ENCODE results near the gene BICRA. TPM values are rescaled to one million over a fixed set of nuclear protein-coding genes. Genes with fewer than 3 reads are reported as not detected.

BICRA gene
- total RNA-seq, 2 donors from 2014 or later = 17.0 to 17.9 TPM

GRCh38 chr19:47649588-47649987 lies 40.7 kb downstream of the BICRA start:
- DNase-seq (no peak), ATAC-seq (replicated peaks in 1 of 2) (no peak)
- Mint-ChIP-seq H3K36me3 (ENCODE audit: insufficient read depth in 2 of 2) (peaks cover 4 to 14% of the 10 kb centered on the region in 2 donors), H3K4me1 (ENCODE audit: low read depth) (peaks cover 18% of the 10 kb centered on the region), H3K27ac (no peak overlapping the region), H3K27me3 (ENCODE audit: low read depth) (no peaks in the 10 kb centered on the region), H3K9me3 (no peaks in the 10 kb centered on the region), H3K4me3 (no peak overlapping the region)

GRCh38 chr19:47650700-47651099 lies 41.8 kb downstream of the BICRA start:
- peaks cover 11% of the 10 kb centered on the region for H3K4me1 Mint-ChIP-seq (ENCODE audit: low read depth)
- no peak overlapping the region for H3K4me3 Mint-ChIP-seq
- no peaks in the 10 kb centered on the region for H3K27me3 Mint-ChIP-seq (ENCODE audit: low read depth)
- H3K9me3 Mint-ChIP-seq = no peaks in the 10 kb centered on the region
- ATAC-seq (replicated peaks in 1 of 2) (no peak), DNase-seq (no peak)
- peaks cover 4 to 13% of the 10 kb centered on the region in 2 donors for H3K36me3 Mint-ChIP-seq (ENCODE audit: insufficient read depth in 2 of 2)
- no peak overlapping the region for H3K27ac Mint-ChIP-seq

DNA sequence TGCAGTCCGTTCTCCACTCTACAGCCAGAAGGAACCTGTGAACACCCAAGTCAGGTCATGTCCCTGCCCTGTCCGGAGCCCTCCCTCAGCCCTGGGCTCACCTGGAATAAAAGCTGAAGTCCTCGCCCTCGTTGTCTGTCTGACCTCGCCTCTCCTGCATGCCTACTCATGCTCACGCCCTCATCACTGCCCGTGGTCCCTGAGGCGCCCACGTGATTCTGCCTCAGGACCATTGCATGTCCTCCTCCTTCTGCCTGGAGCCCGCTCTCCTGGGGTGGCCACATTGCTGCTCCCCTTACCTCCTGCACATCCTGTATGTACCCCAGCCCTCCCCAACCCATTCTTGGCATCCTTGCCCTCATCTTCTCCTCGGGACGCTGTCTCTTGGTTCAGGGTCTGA lies 42.2 kb downstream of the BICRA start:
- Mint-ChIP-seq H3K4me3 (no peak overlapping the region), H3K9me3 (no peaks in the 10 kb centered on the region), H3K4me1 (ENCODE audit: low read depth) (peaks cover 11% of the 10 kb centered on the region), H3K27ac (peak overlapping the region; percentile 3), H3K27me3 (ENCODE audit: low read depth) (no peaks in the 10 kb centered on the region), H3K36me3 (ENCODE audit: insufficient read depth in 2 of 2) (peaks cover 4 to 11% of the 10 kb centered on the region in 2 donors)
- ATAC-seq (replicated peaks in 1 of 2) = no peak
- DNase-seq = no peak

DNA sequence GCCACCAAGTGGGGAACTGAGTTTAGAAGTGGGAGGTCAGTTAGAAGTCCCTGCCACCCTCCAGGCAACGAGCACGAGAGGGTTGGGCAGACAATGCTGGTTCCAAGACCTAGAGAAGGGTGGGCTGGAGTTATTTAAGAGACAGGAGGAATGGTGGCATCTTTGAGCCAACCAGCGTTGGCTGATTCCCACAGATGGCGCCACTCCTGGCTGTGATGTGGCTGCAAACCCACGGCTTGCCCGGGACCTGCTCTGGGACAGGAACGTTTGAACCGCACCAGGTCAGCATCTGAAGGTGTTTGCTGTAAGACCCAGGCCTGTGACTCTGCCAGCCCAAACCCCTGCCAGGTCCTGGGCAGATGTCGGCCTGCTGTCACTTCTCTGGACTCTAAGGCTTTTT lies 42.8 kb downstream of the BICRA start:
- peaks cover 11% of the 10 kb centered on the region for H3K4me1 Mint-ChIP-seq (ENCODE audit: low read depth)
- ATAC-seq (replicated peaks in 1 of 2) (no peak), DNase-seq (no peak)
- H3K27ac Mint-ChIP-seq = no peak overlapping the region
- H3K9me3 Mint-ChIP-seq = no peaks in the 10 kb centered on the region
- no peaks in the 10 kb centered on the region for H3K27me3 Mint-ChIP-seq (ENCODE audit: low read depth)
- peaks cover 3 to 9% of the 10 kb centered on the region in 2 donors for H3K36me3 Mint-ChIP-seq (ENCODE audit: insufficient read depth in 2 of 2)
- no peak overlapping the region for H3K4me3 Mint-ChIP-seq

- Mint-ChIP-seq H3K27me3 (ENCODE audit: low read depth) (no peaks in the 10 kb centered on the region), H3K4me3 (no peak overlapping the region), H3K27ac (peak overlapping the region; percentile 14), H3K36me3 (ENCODE audit: insufficient read depth in 2 of 2) (peaks cover 0 to 5% of the 10 kb centered on the region in 2 donors), H3K4me1 (ENCODE audit: low read depth) (peaks cover 11% of the 10 kb centered on the region), H3K9me3 (no peaks in the 10 kb centered on the region)
- DNase-seq (no peak), ATAC-seq (replicated peaks in 1 of 2) (no peak)
Measured at GRCh38 chr19:47652285-47652684, 43.4 kb downstream of the BICRA start.

DNA sequence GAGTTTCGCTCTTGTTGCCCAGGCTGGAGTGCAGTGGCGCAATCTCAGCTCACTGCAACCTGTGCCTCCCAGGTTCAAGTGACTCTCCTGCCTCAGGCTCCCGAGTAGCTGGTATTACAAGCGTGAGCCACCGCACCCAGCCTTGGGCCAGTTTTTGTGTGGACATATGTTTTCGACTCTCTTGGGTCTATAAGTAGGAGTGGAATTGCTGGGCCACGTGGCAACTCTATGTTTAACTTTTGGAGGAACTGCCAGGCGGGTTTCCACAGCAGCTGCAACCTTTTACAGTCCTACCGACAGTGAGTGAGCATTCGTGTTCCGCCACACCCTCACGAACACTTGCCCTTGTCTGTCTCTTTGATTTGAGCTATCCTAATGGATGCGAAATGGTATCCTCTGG lies 44.9 kb downstream of the BICRA start:
- Mint-ChIP-seq H3K27ac (no peak overlapping the region), H3K4me3 (no peak overlapping the region), H3K9me3 (no peaks in the 10 kb centered on the region), H3K27me3 (ENCODE audit: low read depth) (no peaks in the 10 kb centered on the region), H3K36me3 (ENCODE audit: insufficient read depth in 2 of 2) (peaks cover 0 to 3% of the 10 kb centered on the region in 2 donors), H3K4me1 (ENCODE audit: low read depth) (no peaks in the 10 kb centered on the region)
- ATAC-seq (replicated peaks in 1 of 2) (no peak), DNase-seq (no peak)

- Mint-ChIP-seq H3K36me3 (ENCODE audit: insufficient read depth in 2 of 2) (peaks cover 0 to 3% of the 10 kb centered on the region in 2 donors), H3K27ac (no peak overlapping the region), H3K4me1 (ENCODE audit: low read depth) (peaks cover 5% of the 10 kb centered on the region), H3K4me3 (no peak overlapping the region), H3K9me3 (no peaks in the 10 kb centered on the region), H3K27me3 (ENCODE audit: low read depth) (no peaks in the 10 kb centered on the region)
- ATAC-seq (replicated peaks in 1 of 2) (no peak), DNase-seq (no peak)
Measured at GRCh38 chr19:47657719-47658118, 48.8 kb downstream of the BICRA start.

DNA sequence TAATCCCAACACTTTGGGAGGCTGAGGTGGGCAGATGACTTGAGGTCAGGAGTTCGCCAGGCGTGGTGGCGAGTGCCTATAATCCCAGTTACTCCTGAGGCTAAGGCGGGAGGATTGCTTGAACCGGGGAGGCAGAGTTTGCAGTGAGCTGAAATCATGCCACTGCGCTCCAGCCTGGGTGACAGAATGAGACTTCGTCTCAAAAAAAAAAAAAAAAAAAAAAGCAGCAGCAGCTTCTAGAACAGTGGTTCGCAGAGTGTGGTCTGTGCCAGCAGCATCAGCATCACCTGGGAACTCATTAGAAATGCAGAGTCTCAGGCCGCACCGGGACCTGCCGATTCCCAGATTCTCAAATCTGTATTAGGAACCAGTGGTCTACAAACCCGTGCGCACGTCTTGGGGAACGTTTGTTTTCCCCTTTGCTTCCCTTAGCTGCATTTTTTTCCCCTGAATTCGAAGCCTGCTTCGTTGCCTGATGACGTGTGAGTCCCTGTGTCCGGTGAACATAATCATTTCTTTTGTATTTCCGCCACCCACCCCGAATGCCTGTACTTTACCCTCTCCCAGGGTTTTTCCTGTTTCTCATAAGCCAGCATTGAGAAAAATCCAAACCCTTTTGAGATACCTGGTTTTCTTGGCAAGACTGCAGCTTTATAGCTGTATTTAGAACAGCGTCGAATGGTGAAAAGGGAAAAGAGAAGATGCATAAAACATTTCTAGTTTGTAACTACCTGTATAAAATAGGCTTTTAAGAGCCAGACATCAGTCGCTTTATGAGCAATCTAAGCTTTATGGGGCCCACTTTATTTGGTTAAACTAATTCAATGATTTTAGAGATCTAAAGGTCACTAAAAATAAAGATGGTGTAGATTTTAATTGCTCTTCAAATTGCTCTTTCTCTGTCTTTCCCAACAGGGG lies 49.8 kb downstream of the BICRA start:
- no peak for ATAC-seq (replicated peaks in 1 of 2)
- H3K27ac Mint-ChIP-seq = no peak overlapping the region
- peaks cover 0 to 3% of the 10 kb centered on the region in 2 donors for H3K36me3 Mint-ChIP-seq (ENCODE audit: insufficient read depth in 2 of 2)
- H3K4me1 Mint-ChIP-seq (ENCODE audit: low read depth) = peaks cover 7% of the 10 kb centered on the region
- no peaks in the 10 kb centered on the region for H3K27me3 Mint-ChIP-seq (ENCODE audit: low read depth)
- no peaks in the 10 kb centered on the region for H3K9me3 Mint-ChIP-seq
- no peak overlapping the region for H3K4me3 Mint-ChIP-seq
- DNase-seq = no peak

DNA sequence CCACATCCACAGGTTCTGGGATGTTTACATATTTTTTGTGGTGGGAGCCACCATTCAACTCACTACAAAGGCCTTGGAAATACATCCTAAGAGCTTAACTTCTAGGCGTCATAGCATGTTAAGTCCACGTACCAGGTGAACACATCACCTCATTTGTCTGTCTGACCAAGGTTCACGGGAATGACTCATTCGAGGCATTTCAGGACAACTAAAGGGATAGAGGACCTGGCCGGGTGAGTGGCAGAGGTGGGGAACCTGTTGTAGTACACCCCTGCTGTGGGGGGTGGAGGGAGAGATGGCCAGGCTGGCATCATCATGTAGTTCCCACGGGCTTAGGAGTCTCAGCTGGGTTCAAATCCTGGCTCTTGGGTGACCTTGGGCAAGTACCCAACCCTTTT lies 51.5 kb downstream of the BICRA start:
- DNase-seq (no peak), ATAC-seq (replicated peaks in 1 of 2) (no peak)
- Mint-ChIP-seq H3K27me3 (ENCODE audit: low read depth) (no peaks in the 10 kb centered on the region), H3K36me3 (ENCODE audit: insufficient read depth in 2 of 2) (no peaks in the 10 kb centered on the region), H3K9me3 (no peaks in the 10 kb centered on the region), H3K27ac (no peak overlapping the region), H3K4me3 (no peak overlapping the region), H3K4me1 (ENCODE audit: low read depth) (peaks cover 10% of the 10 kb centered on the region)

- H3K27me3 Mint-ChIP-seq (ENCODE audit: low read depth) = no peaks in the 10 kb centered on the region
- DNase-seq = no peak
- H3K36me3 Mint-ChIP-seq (ENCODE audit: insufficient read depth in 2 of 2) = no peaks in the 10 kb centered on the region
- no peak overlapping the region for H3K27ac Mint-ChIP-seq
- peaks cover 10% of the 10 kb centered on the region for H3K4me1 Mint-ChIP-seq (ENCODE audit: low read depth)
- H3K4me3 Mint-ChIP-seq = no peak overlapping the region
- ATAC-seq (replicated peaks in 1 of 2) = no peak
- H3K9me3 Mint-ChIP-seq = no peaks in the 10 kb centered on the region
Measured at GRCh38 chr19:47661161-47661560, 52.2 kb downstream of the BICRA start.

DNA sequence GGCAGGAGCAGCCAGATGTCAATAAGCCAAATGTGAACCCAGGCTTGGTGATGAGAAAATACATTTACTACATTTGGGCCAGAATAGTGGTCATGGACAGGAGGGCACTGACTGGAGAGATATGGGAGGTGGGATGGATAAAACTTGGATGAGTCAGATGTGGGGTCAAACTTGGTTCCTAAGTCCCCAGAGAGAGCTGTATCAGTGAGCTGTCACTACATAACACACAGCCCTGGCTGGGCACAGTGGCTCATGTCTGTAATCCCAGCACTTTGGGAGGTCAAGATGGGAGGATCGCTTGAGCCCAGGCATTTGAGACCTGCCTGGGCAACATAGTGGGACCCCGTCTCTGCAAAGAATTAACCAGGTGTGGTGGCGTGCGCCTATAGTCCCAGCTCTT lies 52.7 kb downstream of the BICRA start:
- Mint-ChIP-seq H3K9me3 (no peaks in the 10 kb centered on the region), H3K4me3 (no peak overlapping the region), H3K27ac (no peak overlapping the region), H3K27me3 (ENCODE audit: low read depth) (no peaks in the 10 kb centered on the region), H3K4me1 (ENCODE audit: low read depth) (peaks cover 10% of the 10 kb centered on the region), H3K36me3 (ENCODE audit: insufficient read depth in 2 of 2) (no peaks in the 10 kb centered on the region)
- ATAC-seq (replicated peaks in 1 of 2) (no peak), DNase-seq (no peak)

DNA sequence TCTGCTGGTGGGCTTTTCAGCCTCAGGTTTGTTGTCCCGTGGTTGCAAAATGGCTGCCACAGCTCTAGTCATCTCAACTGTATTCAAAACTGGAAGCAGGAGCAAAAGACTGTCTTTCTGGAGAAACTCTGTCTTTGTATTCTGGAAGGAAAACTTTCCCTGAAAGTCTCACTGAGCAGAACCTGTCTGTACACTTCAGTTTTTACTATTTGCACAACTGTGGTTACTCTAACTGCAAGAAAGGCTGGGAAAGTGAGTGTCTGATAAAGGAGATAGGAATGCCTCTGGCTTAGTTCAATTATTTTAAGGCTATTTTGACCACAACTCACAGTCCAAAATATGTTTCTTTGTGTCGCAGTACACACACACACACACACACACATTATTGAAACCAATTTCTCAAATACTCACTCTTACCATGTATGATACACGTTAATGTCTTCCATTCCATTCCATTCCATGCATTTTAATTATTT lies 54.5 kb downstream of the BICRA start:
- no peak overlapping the region for H3K27ac Mint-ChIP-seq
- H3K9me3 Mint-ChIP-seq = no peaks in the 10 kb centered on the region
- DNase-seq (no peak), ATAC-seq (replicated peaks in 1 of 2) (no peak)
- no peak overlapping the region for H3K4me3 Mint-ChIP-seq
- H3K36me3 Mint-ChIP-seq (ENCODE audit: insufficient read depth in 2 of 2) = no peaks in the 10 kb centered on the region
- H3K4me1 Mint-ChIP-seq (ENCODE audit: low read depth) = peaks cover 10% of the 10 kb centered on the region
- H3K27me3 Mint-ChIP-seq (ENCODE audit: low read depth) = no peaks in the 10 kb centered on the region

GRCh38 chr19:47663911-47664771 lies 55.2 kb downstream of the BICRA start:
- no peak overlapping the region for H3K27ac Mint-ChIP-seq
- H3K27me3 Mint-ChIP-seq (ENCODE audit: low read depth) = no peaks in the 10 kb centered on the region
- peaks cover 10% of the 10 kb centered on the region for H3K4me1 Mint-ChIP-seq (ENCODE audit: low read depth)
- H3K9me3 Mint-ChIP-seq = no peaks in the 10 kb centered on the region
- no peak overlapping the region for H3K4me3 Mint-ChIP-seq
- no peaks in the 10 kb centered on the region for H3K36me3 Mint-ChIP-seq (ENCODE audit: insufficient read depth in 2 of 2)
- ATAC-seq (replicated peaks in 1 of 2) (no peak), DNase-seq (no peak)
